KMS-11 (cell line): Measurements from ENCODE around the gene NELFA.

ENCODE experiments used
- H2AFZ ChIP-seq: fragments of 200-600 bp; sonication (generic); 2 replicates; pipeline ENCODE4 v1.6.1; 2016; ENCODE audit warnings: antibody characterized with exemption, mixed run types, low read depth
- H3K27ac ChIP-seq: fragments of 200-600 bp; sonication (generic); 2 replicates; pipeline ENCODE4 v1.6.1; 2016; ENCODE audit warnings: mild to moderate bottlenecking, mixed run types
- H3K27me3 ChIP-seq: fragments of 200-600 bp; sonication (generic); 2 replicates; pipeline ENCODE4 v1.6.1; 2017; ENCODE audit warnings: mild to moderate bottlenecking, low read depth, mixed run types, moderate library complexity; ENCODE audit not compliant: insufficient read depth
- H3K36me3 ChIP-seq: fragments of 200-600 bp; sonication (generic); 2 replicates; pipeline ENCODE4 v1.6.1; 2017; ENCODE audit warnings: mild to moderate bottlenecking, mixed run types; ENCODE audit not compliant: insufficient read depth
- H3K4me1 ChIP-seq: fragments of 200-600 bp; sonication (generic); 2 replicates; pipeline ENCODE4 v1.6.1; 2016; ENCODE audit warnings: mild to moderate bottlenecking, low read depth, mixed run types; ENCODE audit not compliant: poor library complexity, severe bottlenecking
- H3K4me2 ChIP-seq: fragments of 200-600 bp; sonication (generic); 2 replicates; pipeline ENCODE4 v1.7.0; 2016; ENCODE audit warnings: mild to moderate bottlenecking, mixed run types
- H3K4me3 ChIP-seq: fragments of 200-600 bp; sonication (generic); IDR thresholded peaks from 2 replicates; pipeline ENCODE4 v1.6.1; 2017; ENCODE audit warnings: low read depth, low read length, mixed read lengths; ENCODE audit not compliant: insufficient read depth
- H3K79me2 ChIP-seq: fragments of 200-600 bp; sonication (generic); 2 replicates; pipeline ENCODE4 v1.6.1; 2016; ENCODE audit warnings: low read depth, mixed run types; ENCODE audit not compliant: insufficient read depth
- H3K9ac ChIP-seq: fragments of 200-600 bp; sonication (generic); 2 replicates; pipeline ENCODE4 v1.6.1; 2016; ENCODE audit warnings: mild to moderate bottlenecking, mixed run types
- H4K20me1 ChIP-seq: fragments of 200-600 bp; sonication (generic); 2 replicates; pipeline ENCODE4 v1.6.1; 2016; ENCODE audit warnings: mild to moderate bottlenecking, mixed run types; ENCODE audit not compliant: insufficient read depth
- CTCF ChIP-seq: fragments of 200-600 bp; sonication (generic); conservative IDR thresholded peaks from 2 replicates; pipeline ENCODE4 v1.6.1; 2017; ENCODE audit warnings: low read depth, mild to moderate bottlenecking, antibody characterized with exemption, low read length, moderate library complexity, mixed read lengths

NELFA gene

DNA sequence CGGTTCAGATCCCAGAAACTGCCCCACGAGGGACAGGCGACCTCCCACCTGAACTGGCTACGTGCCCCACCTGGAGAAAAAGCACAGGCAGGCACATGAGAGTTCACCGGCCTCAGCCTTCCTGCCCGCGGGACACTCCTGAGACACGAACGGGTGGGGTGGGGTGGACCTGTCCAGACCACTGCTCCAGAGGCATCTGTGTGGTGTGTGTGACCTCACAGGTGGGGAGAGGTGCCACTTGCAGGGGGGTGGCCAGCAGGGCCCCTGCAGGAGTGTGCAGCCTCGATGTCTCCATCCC is 18.5 kb downstream of the NELFA start:
- Histone ChIP-seq H3K9ac (no peak overlapping the region), H3K27me3 (no peaks in the 10 kb centered on the region), H3K4me1 (no peaks in the 10 kb centered on the region), H3K27ac (no peak overlapping the region), H3K36me3 (no peaks in the 10 kb centered on the region), H3K4me2 (no peak overlapping the region), H3K79me2 (no peaks in the 10 kb centered on the region; the same call in 1 of the 2 replicates), H2AFZ (no peak overlapping the region), H3K4me3 (no peak overlapping the region), H4K20me1 (no peaks in the 10 kb centered on the region)
- TF ChIP-seq CTCF: no peak

- H3K27ac ChIP-seq: no peak overlapping the region
- no peaks in the 10 kb centered on the region for H3K4me1 ChIP-seq
- no peak overlapping the region for H3K4me2 ChIP-seq
- H3K9ac ChIP-seq: no peak overlapping the region
- TF ChIP-seq CTCF: no peak
- H2AFZ ChIP-seq: no peak overlapping the region
- H3K36me3 ChIP-seq: no peaks in the 10 kb centered on the region
- no peaks in the 10 kb centered on the region for H3K27me3 ChIP-seq
- no peak overlapping the region for H3K4me3 ChIP-seq
- no peaks in the 10 kb centered on the region; the same call in 1 of the 2 replicates for H3K79me2 ChIP-seq
- no peaks in the 10 kb centered on the region for H4K20me1 ChIP-seq
These were observed 19.0 kb downstream of the NELFA start for GRCh38 chr4:1989533-1990347.

GRCh38 chr4:1988327-1988724 is 20.4 kb downstream of the NELFA start:
- Histone ChIP-seq H3K79me2 (no peaks in the 10 kb centered on the region; the same call in 1 of the 2 replicates), H3K27me3 (no peaks in the 10 kb centered on the region), H3K9ac (no peak overlapping the region), H3K4me2 (no peak overlapping the region), H3K4me1 (no peaks in the 10 kb centered on the region), H3K4me3 (no peak overlapping the region), H3K36me3 (no peaks in the 10 kb centered on the region), H4K20me1 (no peaks in the 10 kb centered on the region), H2AFZ (no peak overlapping the region), H3K27ac (no peak overlapping the region)
- no peak for TF ChIP-seq CTCF

DNA sequence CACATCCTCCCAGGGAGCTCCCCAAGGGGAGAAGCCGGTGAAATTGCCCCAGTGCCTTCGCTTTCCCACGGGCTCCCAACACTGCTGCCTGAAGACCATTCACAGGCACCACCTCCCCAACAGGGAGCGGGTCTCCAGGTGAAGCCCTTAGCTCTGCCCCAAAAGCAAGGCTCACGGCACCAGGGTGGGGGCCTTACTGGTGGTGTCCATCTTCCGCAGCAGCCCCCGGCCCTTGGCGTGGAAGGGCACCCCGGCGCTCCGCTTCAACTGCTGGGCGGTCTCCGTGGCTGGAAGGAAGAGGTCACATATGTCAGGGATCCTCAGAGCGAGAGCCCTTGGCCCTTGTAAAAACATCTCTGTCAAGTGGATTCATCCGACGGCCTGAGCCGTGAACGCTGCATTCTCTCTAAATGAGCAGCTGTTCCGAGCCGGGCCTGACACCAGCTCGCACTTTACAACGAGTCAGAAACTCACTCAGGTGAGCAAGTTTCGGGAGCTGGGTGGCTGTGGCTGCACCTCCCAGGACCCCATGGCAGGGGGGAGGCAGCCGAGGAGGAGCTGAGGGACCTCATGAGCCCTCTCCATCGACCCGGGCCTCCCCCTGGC is 20.9 kb downstream of the NELFA start:
- Histone ChIP-seq H3K4me2 (no peak overlapping the region), H3K36me3 (no peaks in the 10 kb centered on the region), H3K4me1 (no peaks in the 10 kb centered on the region)

More for the DNA sequence above, 20.9 kb downstream of the NELFA start:
- Histone ChIP-seq H4K20me1 (no peaks in the 10 kb centered on the region), H3K27ac (no peak overlapping the region), H3K9ac (no peak overlapping the region), H3K79me2 (no peaks in the 10 kb centered on the region; the same call in 1 of the 2 replicates), H3K4me3 (no peak overlapping the region), H2AFZ (no peak overlapping the region), H3K27me3 (no peaks in the 10 kb centered on the region)
- no peak for TF ChIP-seq CTCF
